ENCODE data around the gene TMEM11.
"Not testable (repeated sequence)": the region's sequence is repeated elsewhere in the genome, so short reads cannot be mapped to it uniquely, and the experiment has no call there.

Gene TMEM11

GRCh38 chr17:21242026-21242697 lies 28.2 kb upstream of the TMEM11 start:
- no peak for DNase-seq

- no peak for DNase-seq
Measured at GRCh38 chr17:21241564-21241963, 27.6 kb upstream of the TMEM11 start.

GRCh38 chr17:21240369-21241055 lies 26.6 kb upstream of the TMEM11 start:
- no peak for DNase-seq

GRCh38 chr17:21239680-21240368 lies 25.9 kb upstream of the TMEM11 start:
- DNase-seq: no peak

- DNase-seq: no peak
Measured at GRCh38 chr17:21235921-21236320, 22.0 kb upstream of the TMEM11 start.

- DNase-seq: no peak
Measured at GRCh38 chr17:21233581-21234347, 19.8 kb upstream of the TMEM11 start.

GRCh38 chr17:21232033-21232749 lies 18.2 kb upstream of the TMEM11 start:
- DNase-seq: no peak

GRCh38 chr17:21231533-21231932 lies 17.6 kb upstream of the TMEM11 start:
- no peak for DNase-seq

GRCh38 chr17:21228845-21229244 lies 14.9 kb upstream of the TMEM11 start:
- DNase-seq: no peak

GRCh38 chr17:21228111-21228510 lies 14.2 kb upstream of the TMEM11 start:
- no peak for DNase-seq

GRCh38 chr17:21227277-21227676 lies 13.3 kb upstream of the TMEM11 start:
- DNase-seq: not testable (repeated sequence)

- no peak for DNase-seq
Measured at GRCh38 chr17:21223086-21223485, 9.1 kb upstream of the TMEM11 start.

- no peak for DNase-seq
Measured at GRCh38 chr17:21218831-21219380, 4.9 kb upstream of the TMEM11 start.

GRCh38 chr17:21218101-21218500 lies 4.1 kb upstream of the TMEM11 start:
- no peak for DNase-seq

- no peak for DNase-seq
Measured at GRCh38 chr17:21217346-21217745, 3.4 kb upstream of the TMEM11 start.

GRCh38 chr17:21215935-21216334 lies 2.0 kb upstream of the TMEM11 start:
- DNase-seq: no peak

- DNase-seq: no peak
Measured at GRCh38 chr17:21214777-21215541, 998 bp upstream of the TMEM11 start.

- DNase-seq: peak; percentile 48
Measured at GRCh38 chr17:21213638-21214014, 335 bp downstream of the TMEM11 start.

- no peak for DNase-seq
Measured at GRCh38 chr17:21212826-21213637, 929 bp downstream of the TMEM11 start.

GRCh38 chr17:21211825-21212479 lies 2.0 kb downstream of the TMEM11 start:
- no peak for DNase-seq

Measured in GDM1 (cell line).